H9 (cell line): Measurements from ENCODE around the gene IAH1. TPM values are rescaled to one million over a fixed set of nuclear protein-coding genes. Genes with fewer than 3 reads are reported as not detected.

ENCODE experiments used
- DNase-seq: peaks from one replicate; pipeline ENCODE4 v3.0.0-alpha.2; 2017
- H2AFZ ChIP-seq: one replicate; pipeline ENCODE4 v1.6.1; 2013; ENCODE audit warnings: mild to moderate bottlenecking, low read length, control low read depth, moderate library complexity
- H2AK5ac ChIP-seq: 2 replicates; pipeline ENCODE4 v1.6.1; 2013; ENCODE audit warnings: low read length, control low read depth, mixed read lengths; ENCODE audit not compliant: insufficient read length
- H2BK120ac ChIP-seq: one replicate; pipeline ENCODE4 v1.6.1; 2013; ENCODE audit warnings: low read depth, mild to moderate bottlenecking, low read length, control low read depth, inconsistent platforms; ENCODE audit not compliant: poor library complexity, severe bottlenecking
- H2BK12ac ChIP-seq: 2 replicates; pipeline ENCODE4 v1.6.1; 2013; ENCODE audit warnings: low read length, control low read depth, mixed read lengths, low read depth; ENCODE audit not compliant: insufficient read length
- H2BK15ac ChIP-seq: 2 replicates; pipeline ENCODE4 v1.6.1; 2013; ENCODE audit warnings: low read depth, low read length, control low read depth
- H2BK20ac ChIP-seq: one replicate; pipeline ENCODE4 v1.6.1; 2013; ENCODE audit warnings: low read depth, mild to moderate bottlenecking, low read length, control low read depth, inconsistent platforms; ENCODE audit not compliant: poor library complexity, severe bottlenecking
- H2BK5ac ChIP-seq: 2 replicates; pipeline ENCODE4 v1.6.1; 2013; ENCODE audit warnings: low read length, control low read depth, mixed read lengths; ENCODE audit not compliant: insufficient read length
- H3K14ac ChIP-seq: 2 replicates; pipeline ENCODE4 v1.6.1; 2013; ENCODE audit warnings: low read length, control low read depth; ENCODE audit not compliant: insufficient read depth
- H3K18ac ChIP-seq: 2 replicates; pipeline ENCODE4 v1.6.1; 2013; ENCODE audit warnings: low read depth, mild to moderate bottlenecking, mixed read lengths, low read length, control low read depth; ENCODE audit not compliant: insufficient read length
- H3K23ac ChIP-seq: 2 replicates; pipeline ENCODE4 v1.6.1; 2013; ENCODE audit warnings: low read length, control low read depth, mixed read lengths, low read depth; ENCODE audit not compliant: insufficient read length
- H3K23me2 ChIP-seq: 2 replicates; pipeline ENCODE4 v1.6.1; 2013; ENCODE audit warnings: low read depth, mild to moderate bottlenecking, mixed read lengths, low read length, control low read depth; ENCODE audit not compliant: insufficient read length, poor library complexity, severe bottlenecking
- H3K27ac ChIP-seq: 2 replicates; pipeline ENCODE4 v1.5.1; 2013; ENCODE audit warnings: low read length, control low read depth, mixed read lengths, low read depth; ENCODE audit not compliant: insufficient read length
- H3K27me3 ChIP-seq: 2 replicates; pipeline ENCODE4 v1.6.1; 2013; ENCODE audit warnings: low read length, control low read depth, inconsistent platforms; ENCODE audit not compliant: insufficient read depth
- H3K4ac ChIP-seq: 2 replicates; pipeline ENCODE4 v1.6.1; 2013; ENCODE audit warnings: low read depth, mild to moderate bottlenecking, control low read depth, inconsistent platforms, low read length, moderate library complexity
- H3K4me1 ChIP-seq: 2 replicates; pipeline ENCODE4 v1.6.1; 2013; ENCODE audit warnings: low read length, control low read depth, inconsistent platforms; ENCODE audit not compliant: insufficient read depth
- H3K4me2 ChIP-seq: 2 replicates; pipeline ENCODE4 v1.6.1; 2013; ENCODE audit warnings: low read length, control low read depth, mixed read lengths; ENCODE audit not compliant: insufficient read length, insufficient read depth
- H3K56ac ChIP-seq: 2 replicates; pipeline ENCODE4 v1.6.1; 2013; ENCODE audit warnings: low read depth, mild to moderate bottlenecking, mixed read lengths, low read length, control low read depth; ENCODE audit not compliant: insufficient read length
- H3K79me1 ChIP-seq: 2 replicates; pipeline ENCODE4 v1.6.1; 2013; ENCODE audit warnings: low read depth, mild to moderate bottlenecking, moderate library complexity, low read length, control low read depth, inconsistent platforms; ENCODE audit not compliant: insufficient read depth, poor library complexity, severe bottlenecking
- H3K79me2 ChIP-seq: 2 replicates; pipeline ENCODE4 v1.6.1; 2013; ENCODE audit warnings: low read length, control low read depth, inconsistent platforms; ENCODE audit not compliant: insufficient read depth
- H3K9ac ChIP-seq: 2 replicates; pipeline ENCODE4 v1.6.1; 2013; ENCODE audit warnings: low read length, control low read depth, mixed read lengths; ENCODE audit not compliant: insufficient read length; ENCODE audit errors: extremely low read depth
- H3K9me3 ChIP-seq: one replicate; pipeline ENCODE4 v1.6.1; 2013; ENCODE audit warnings: low read depth, low read length, inconsistent platforms; ENCODE audit not compliant: control insufficient read depth
- H3T11ph ChIP-seq: one replicate; pipeline ENCODE4 v1.6.1; 2013; ENCODE audit warnings: mild to moderate bottlenecking, low read length, control low read depth, inconsistent platforms
- H4K20me1 ChIP-seq: one replicate; pipeline ENCODE4 v1.6.1; 2013; ENCODE audit not compliant: control insufficient read depth, insufficient read length, insufficient read depth
- H4K5ac ChIP-seq: 2 replicates; pipeline ENCODE4 v1.6.1; 2013; ENCODE audit warnings: low read depth, mild to moderate bottlenecking, mixed read lengths, low read length, control low read depth; ENCODE audit not compliant: insufficient read length
- H4K8ac ChIP-seq: replicated peaks from 2 replicates; pipeline ENCODE4 v1.6.1; 2013; ENCODE audit warnings: low read length, control low read depth, mixed read lengths, low read depth; ENCODE audit not compliant: insufficient read length
- H4K91ac ChIP-seq: 2 replicates; pipeline ENCODE4 v1.6.1; 2013; ENCODE audit warnings: low read depth, mild to moderate bottlenecking, moderate library complexity, mixed read lengths, low read length, control low read depth; ENCODE audit not compliant: insufficient read length
- H3K27ac Mint-ChIP-seq, 3 experiments: 2 replicates in 2 of 3; 3 replicates in 1 of 3; pipeline ENCODE4 v1.8.0; 2020 to 2021; ENCODE audit warnings: mixed read lengths in 3 of 3, mild to moderate bottlenecking in 1 of 3, moderate library complexity in 1 of 3
- H3K27me3 Mint-ChIP-seq: 2 replicates; pipeline ENCODE4 v1.8.0; 2021; ENCODE audit warnings: low read depth, mild to moderate bottlenecking, moderate library complexity, mixed read lengths
- H3K36me3 Mint-ChIP-seq, 3 experiments: 2 replicates in 2 of 3; 3 replicates in 1 of 3; pipeline ENCODE4 v1.8.0; 2020 to 2021; ENCODE audit warnings: low read depth in 3 of 3, mixed read lengths in 3 of 3; ENCODE audit not compliant: insufficient read depth in 1 of 3
- H3K4me1 Mint-ChIP-seq, 2 experiments: 2 replicates each; pipeline ENCODE4 v1.8.0; 2020; ENCODE audit warnings: mixed read lengths in 2 of 2
- H3K4me3 Mint-ChIP-seq, 2 experiments: 2 replicates in 1 of 2; 3 replicates in 1 of 2; pipeline ENCODE4 v1.8.0; 2020 to 2021; ENCODE audit warnings: mild to moderate bottlenecking in 2 of 2, mixed read lengths in 2 of 2, moderate library complexity in 1 of 2
- H3K9me3 Mint-ChIP-seq, 2 experiments: 2 replicates in 1 of 2; 3 replicates in 1 of 2; pipeline ENCODE4 v1.8.0; 2020; ENCODE audit warnings: mild to moderate bottlenecking in 2 of 2, mixed read lengths in 2 of 2, moderate library complexity in 1 of 2
- CTCF ChIP-seq: fragments of 200-600 bp; sonication (generic); conservative IDR thresholded peaks from 3 replicates; pipeline ENCODE4 v1.8.0; 2021; ENCODE audit warnings: antibody characterized with exemption, mild to moderate bottlenecking
- WGBS: extraction: QIAGEN DNeasy Blood & Tissue Kit; methylation state at CpG from one replicate; pipeline ENCODE4 v1.1.7; 2013; ENCODE audit warnings: missing lambda C conversion rate, low lambda C conversion rate, mixed read lengths; ENCODE audit not compliant: insufficient read length; ENCODE audit errors: extremely low coverage; 5-methylcytosine and 5-hydroxymethylcytosine counted together
- total RNA-seq: library from RNA; stranded (reverse); gene quantifications from 2 replicates; pipeline ENCODE4 v1.2.1, GENCODE V29; 2021

IAH1 gene
- total RNA-seq, 1 experiment from 2014 or later: 25.6 TPM

- no peak overlapping the region for H3K9ac ChIP-seq
- no peak overlapping the region for H3K14ac ChIP-seq
- H3K9me3 Mint-ChIP-seq: no peaks in the 10 kb centered on the region
- no peaks in the 10 kb centered on the region for H3K9me3 ChIP-seq
- H3K4ac ChIP-seq: no peak overlapping the region
- no peak overlapping the region for H4K91ac ChIP-seq
- H2AK5ac ChIP-seq: no peak overlapping the region
- no peak overlapping the region for H3K18ac ChIP-seq
- H2BK20ac ChIP-seq: no peak overlapping the region
- H3K79me2 ChIP-seq: no peaks in the 10 kb centered on the region
- no peak overlapping the region for H4K5ac ChIP-seq
- H3K36me3 Mint-ChIP-seq: peaks cover 16 to 63% (median 60%) of the 10 kb centered on the region in 3 experiments; a peak in 6 of 7 replicates
- H3K4me1 ChIP-seq: no peaks in the 10 kb centered on the region
- no peaks in the 10 kb centered on the region for H3K27me3 ChIP-seq
- no peaks in the 10 kb centered on the region for H3K23me2 ChIP-seq
- H4K8ac ChIP-seq: no peak overlapping the region
- H3K27ac ChIP-seq: no peak overlapping the region
- H2BK5ac ChIP-seq: no peak overlapping the region
- H2BK12ac ChIP-seq: no peak overlapping the region
- no peak overlapping the region for H2BK120ac ChIP-seq
- H3K4me3 Mint-ChIP-seq: no peak overlapping the region
- no CpG with 5 or more reads among the region's 3 CpGs for WGBS
- H3T11ph ChIP-seq: no peak overlapping the region
- no peaks in the 10 kb centered on the region for H4K20me1 ChIP-seq
- H2BK15ac ChIP-seq: no peak overlapping the region
- no peak for TF ChIP-seq CTCF
- no peaks in the 10 kb centered on the region for H3K79me1 ChIP-seq
- H3K4me2 ChIP-seq: no peak overlapping the region
- H3K27me3 Mint-ChIP-seq: no peaks in the 10 kb centered on the region
- H3K56ac ChIP-seq: no peak overlapping the region
- H3K4me1 Mint-ChIP-seq: peaks cover 0 to 4% of the 10 kb centered on the region in 2 experiments; a peak in 1 of 4 replicates
- no peak overlapping the region for H2AFZ ChIP-seq
- no peak overlapping the region for H3K23ac ChIP-seq
- H3K27ac Mint-ChIP-seq: no peak overlapping the region
- no peak for DNase-seq
Observed at GRCh38 chr2:9461079-9461478, 13.3 kb upstream of the IAH1 start.
